ENCODE data around the gene ANKRD33B. TPM values are rescaled to one million over a fixed set of nuclear protein-coding genes. Genes with fewer than 3 reads are reported as not detected.

Gene ANKRD33B
- total RNA-seq, 1 experiment from 2014 or later: 25.3 TPM

DNA sequence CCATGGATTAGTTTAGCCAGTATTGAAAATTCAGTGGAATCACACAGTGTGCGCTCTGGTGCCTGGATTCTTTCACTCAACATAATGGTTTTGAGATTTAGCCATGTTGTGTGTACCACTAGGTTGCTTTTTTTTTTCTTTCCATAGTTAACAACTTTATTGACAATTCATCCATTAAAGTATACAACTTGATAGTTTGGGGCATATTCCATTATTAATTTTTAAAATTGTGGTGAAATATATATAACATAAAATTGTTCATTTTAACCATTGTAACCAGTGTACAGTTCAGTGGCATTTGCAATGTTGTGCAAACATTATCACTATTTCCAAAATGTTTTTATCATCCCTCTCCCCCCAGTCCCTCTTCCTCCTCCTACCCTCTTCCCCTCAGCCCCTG lies 35.2 kb downstream of the ANKRD33B start:
- no peaks in the 10 kb centered on the region for H3K36me3 ChIP-seq (ENCODE audit: control insufficient read depth, insufficient read depth, low read length)
- H3K4me1 Mint-ChIP-seq (ENCODE audit: low read depth, unreplicated experiment): peaks cover 7% of the 10 kb centered on the region
- no peak overlapping the region for H3K27ac Mint-ChIP-seq (ENCODE audit: unreplicated experiment)
- no peaks in the 10 kb centered on the region for H3K9me3 Mint-ChIP-seq (ENCODE audit: unreplicated experiment)
- H3K4me3 Mint-ChIP-seq (ENCODE audit: unreplicated experiment): no peak overlapping the region
- intact Hi-C loops (cut with micrococcal nuclease; ENCODE audit: unreplicated experiment): no loop called here
- H3K4me1 ChIP-seq: 0 out of 2 replicates have a peak, but pooled peaks cover 9% of the 10 kb centered on the region
- H3K9me3 ChIP-seq: no peaks in the 10 kb centered on the region
- POLR2A ChIA-PET: no interaction called here
- no TSS peak for BruUV-seq (replicated peaks)
- H3K27me3 Mint-ChIP-seq (ENCODE audit: insufficient read depth, unreplicated experiment): no peaks in the 10 kb centered on the region
- no peaks in the 10 kb centered on the region for H3K27me3 ChIP-seq (replicated peaks; ENCODE audit: control insufficient read depth, insufficient read depth, low read length)
- no peak overlapping the region for H3K4me3 ChIP-seq (ENCODE audit: low read depth, low read length)
- no peak for DNase-seq
- CTCF ChIA-PET: no interaction called here
- TF ChIP-seq, protein P1, sequence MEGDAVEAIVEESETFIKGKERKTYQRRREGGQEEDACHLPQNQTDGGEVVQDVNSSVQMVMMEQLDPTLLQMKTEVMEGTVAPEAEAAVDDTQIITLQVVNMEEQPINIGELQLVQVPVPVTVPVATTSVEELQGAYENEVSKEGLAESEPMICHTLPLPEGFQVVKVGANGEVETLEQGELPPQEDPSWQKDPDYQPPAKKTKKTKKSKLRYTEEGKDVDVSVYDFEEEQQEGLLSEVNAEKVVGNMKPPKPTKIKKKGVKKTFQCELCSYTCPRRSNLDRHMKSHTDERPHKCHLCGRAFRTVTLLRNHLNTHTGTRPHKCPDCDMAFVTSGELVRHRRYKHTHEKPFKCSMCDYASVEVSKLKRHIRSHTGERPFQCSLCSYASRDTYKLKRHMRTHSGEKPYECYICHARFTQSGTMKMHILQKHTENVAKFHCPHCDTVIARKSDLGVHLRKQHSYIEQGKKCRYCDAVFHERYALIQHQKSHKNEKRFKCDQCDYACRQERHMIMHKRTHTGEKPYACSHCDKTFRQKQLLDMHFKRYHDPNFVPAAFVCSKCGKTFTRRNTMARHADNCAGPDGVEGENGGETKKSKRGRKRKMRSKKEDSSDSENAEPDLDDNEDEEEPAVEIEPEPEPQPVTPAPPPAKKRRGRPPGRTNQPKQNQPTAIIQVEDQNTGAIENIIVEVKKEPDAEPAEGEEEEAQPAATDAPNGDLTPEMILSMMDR (IDR thresholded peaks at IDR 0.05; ENCODE audit: insufficient read depth in 1 of 2, low read depth in 1 of 2, low read length in 1 of 2, severe bottlenecking in 1 of 2, unreplicated experiment in 1 of 2): no peak
- peaks cover 9% of the 10 kb centered on the region for H3K36me3 Mint-ChIP-seq (ENCODE audit: insufficient read depth, unreplicated experiment)

DNA sequence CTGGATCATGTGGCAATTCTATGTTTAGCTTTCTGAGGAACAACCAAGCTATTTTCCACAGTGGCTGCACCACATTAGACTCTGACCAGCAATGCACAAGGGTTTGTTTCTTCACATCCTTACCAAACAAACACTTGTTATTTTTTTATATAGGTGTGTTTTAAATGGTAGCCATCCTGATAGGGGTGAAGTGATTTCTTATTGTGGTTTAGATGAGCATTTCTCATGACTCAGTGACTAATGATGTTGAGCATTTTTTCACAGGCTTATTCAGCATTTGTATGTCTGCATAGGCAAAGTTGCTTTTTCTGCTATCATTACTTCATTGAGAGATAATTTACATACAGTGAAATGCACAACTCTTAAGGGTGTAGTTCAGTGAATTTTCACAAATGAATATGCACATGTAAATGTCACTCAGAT lies 36.0 kb downstream of the ANKRD33B start:
- intact Hi-C loops (cut with micrococcal nuclease; ENCODE audit: unreplicated experiment): no loop called here
- no TSS peak for BruUV-seq (replicated peaks)
- Histone ChIP-seq H3K4me1 (0 out of 2 replicates have a peak, but pooled peaks cover 9% of the 10 kb centered on the region), H3K9me3 (no peaks in the 10 kb centered on the region), H3K4me3 (ENCODE audit: low read depth, low read length) (no peak overlapping the region), H3K36me3 (ENCODE audit: control insufficient read depth, insufficient read depth, low read length) (no peaks in the 10 kb centered on the region), H3K27me3 (replicated peaks; ENCODE audit: control insufficient read depth, insufficient read depth, low read length) (no peaks in the 10 kb centered on the region)
- H3K27me3 Mint-ChIP-seq (ENCODE audit: insufficient read depth, unreplicated experiment): no peaks in the 10 kb centered on the region
- no peak overlapping the region for H3K27ac Mint-ChIP-seq (ENCODE audit: unreplicated experiment)
- ChIA-PET POLR2A (no interaction called here), CTCF (no interaction called here)
- DNase-seq: no peak
- H3K9me3 Mint-ChIP-seq (ENCODE audit: unreplicated experiment): no peaks in the 10 kb centered on the region
- H3K36me3 Mint-ChIP-seq (ENCODE audit: insufficient read depth, unreplicated experiment): peaks cover 9% of the 10 kb centered on the region
- H3K4me1 Mint-ChIP-seq (ENCODE audit: low read depth, unreplicated experiment): peaks cover 7% of the 10 kb centered on the region
- TF ChIP-seq, protein P1 (IDR thresholded peaks at IDR 0.05; ENCODE audit: insufficient read depth in 1 of 2, low read depth in 1 of 2, low read length in 1 of 2, severe bottlenecking in 1 of 2, unreplicated experiment in 1 of 2): no peak
- no peak overlapping the region for H3K4me3 Mint-ChIP-seq (ENCODE audit: unreplicated experiment)

DNA sequence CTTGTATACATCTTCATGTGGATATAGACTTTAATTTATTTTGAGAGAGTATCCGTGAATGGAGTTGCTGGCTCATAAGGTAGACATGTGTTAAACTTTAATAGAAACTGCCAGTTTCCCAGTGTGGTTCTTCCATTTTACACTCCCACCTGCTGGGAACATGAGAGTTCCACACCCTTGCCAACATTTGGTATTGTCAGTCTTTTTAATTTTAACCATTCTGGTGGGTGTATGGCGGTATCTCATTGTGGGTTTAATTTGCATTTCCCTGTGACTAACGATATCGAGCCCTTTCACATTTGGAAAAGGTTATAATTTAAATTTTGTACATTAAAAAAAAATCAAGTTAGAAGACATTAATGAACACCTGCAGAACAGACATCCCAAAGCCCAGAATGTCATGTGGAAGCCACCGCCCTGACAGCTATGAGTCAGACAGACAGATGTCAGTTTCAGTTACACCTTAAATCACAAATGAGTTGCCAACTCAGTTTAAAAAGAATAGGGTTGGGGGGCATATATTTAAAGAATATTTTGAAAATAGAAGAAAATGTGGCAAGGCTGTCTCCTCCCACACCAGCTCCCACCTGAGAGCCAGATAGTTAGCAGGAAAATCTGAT lies 36.9 kb downstream of the ANKRD33B start:
- CTCF ChIA-PET: no interaction called here
- TF ChIP-seq, protein P1 (IDR thresholded peaks at IDR 0.05; ENCODE audit: insufficient read depth in 1 of 2, low read depth in 1 of 2, low read length in 1 of 2, severe bottlenecking in 1 of 2, unreplicated experiment in 1 of 2): no peak
- POLR2A ChIA-PET: no interaction called here
- 0 out of 2 replicates have a peak, but pooled peaks cover 9% of the 10 kb centered on the region for H3K4me1 ChIP-seq
- Mint-ChIP-seq H3K4me1 (ENCODE audit: low read depth, unreplicated experiment) (peaks cover 7% of the 10 kb centered on the region), H3K36me3 (ENCODE audit: insufficient read depth, unreplicated experiment) (peaks cover 9% of the 10 kb centered on the region), H3K27ac (ENCODE audit: unreplicated experiment) (no peak overlapping the region), H3K9me3 (ENCODE audit: unreplicated experiment) (no peaks in the 10 kb centered on the region), H3K4me3 (ENCODE audit: unreplicated experiment) (no peak overlapping the region), H3K27me3 (ENCODE audit: insufficient read depth, unreplicated experiment) (no peaks in the 10 kb centered on the region)
- H3K27me3 ChIP-seq (replicated peaks; ENCODE audit: control insufficient read depth, insufficient read depth, low read length): no peaks in the 10 kb centered on the region
- no peak overlapping the region for H3K4me3 ChIP-seq (ENCODE audit: low read depth, low read length)
- no peaks in the 10 kb centered on the region for H3K9me3 ChIP-seq
- intact Hi-C loops (cut with micrococcal nuclease; ENCODE audit: unreplicated experiment): no loop called here
- DNase-seq: no peak
- no TSS peak for BruUV-seq (replicated peaks)
- H3K36me3 ChIP-seq (ENCODE audit: control insufficient read depth, insufficient read depth, low read length): no peaks in the 10 kb centered on the region
